ENCODE results near the gene NDUFB10.

The NDUFB10 gene

DNA sequence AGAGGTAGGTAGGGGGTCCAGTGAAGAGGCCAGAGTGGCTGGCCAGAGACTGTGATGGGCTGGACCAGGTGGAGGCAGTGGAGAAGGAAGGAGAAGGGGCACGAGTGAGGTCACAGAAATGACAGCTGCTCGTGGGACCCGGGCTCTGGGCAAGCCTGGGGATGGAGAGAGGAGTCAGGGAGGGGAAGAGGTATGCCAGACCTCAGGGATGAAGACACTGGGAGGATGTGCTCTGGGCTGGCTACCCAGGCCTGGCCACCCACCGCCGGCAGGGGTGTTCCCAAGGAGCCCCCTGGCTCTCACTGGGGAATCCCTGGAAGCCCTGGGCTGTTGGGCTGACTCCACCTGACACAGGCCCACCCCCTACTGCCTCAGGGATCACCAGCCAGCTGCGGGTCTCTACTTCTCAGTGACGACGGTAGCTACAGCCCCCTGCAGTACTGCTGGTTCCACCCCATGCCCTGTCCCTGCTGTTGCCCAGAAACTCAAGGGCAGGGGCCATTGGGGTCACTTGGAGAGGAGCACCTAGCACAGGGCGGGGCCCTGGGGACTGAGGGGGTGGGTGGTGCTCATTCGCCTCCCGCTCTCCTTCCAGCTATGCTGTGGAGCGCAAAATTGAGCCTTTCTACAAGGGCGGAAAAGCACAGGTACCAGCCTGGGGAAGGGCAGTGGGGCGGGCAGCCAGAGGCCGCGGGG, 14.3 kb downstream of the NDUFB10 start:
- no peak overlapping the region for H3K4me3 ChIP-seq (ENCODE audit: insufficient read depth, low read depth, low read length, poor library complexity, severe bottlenecking)
- H3K27me3 ChIP-seq (replicated peaks; ENCODE audit: control insufficient read depth, insufficient read depth, low read length, poor library complexity, severe bottlenecking), result no peaks in the 10 kb centered on the region

DNA sequence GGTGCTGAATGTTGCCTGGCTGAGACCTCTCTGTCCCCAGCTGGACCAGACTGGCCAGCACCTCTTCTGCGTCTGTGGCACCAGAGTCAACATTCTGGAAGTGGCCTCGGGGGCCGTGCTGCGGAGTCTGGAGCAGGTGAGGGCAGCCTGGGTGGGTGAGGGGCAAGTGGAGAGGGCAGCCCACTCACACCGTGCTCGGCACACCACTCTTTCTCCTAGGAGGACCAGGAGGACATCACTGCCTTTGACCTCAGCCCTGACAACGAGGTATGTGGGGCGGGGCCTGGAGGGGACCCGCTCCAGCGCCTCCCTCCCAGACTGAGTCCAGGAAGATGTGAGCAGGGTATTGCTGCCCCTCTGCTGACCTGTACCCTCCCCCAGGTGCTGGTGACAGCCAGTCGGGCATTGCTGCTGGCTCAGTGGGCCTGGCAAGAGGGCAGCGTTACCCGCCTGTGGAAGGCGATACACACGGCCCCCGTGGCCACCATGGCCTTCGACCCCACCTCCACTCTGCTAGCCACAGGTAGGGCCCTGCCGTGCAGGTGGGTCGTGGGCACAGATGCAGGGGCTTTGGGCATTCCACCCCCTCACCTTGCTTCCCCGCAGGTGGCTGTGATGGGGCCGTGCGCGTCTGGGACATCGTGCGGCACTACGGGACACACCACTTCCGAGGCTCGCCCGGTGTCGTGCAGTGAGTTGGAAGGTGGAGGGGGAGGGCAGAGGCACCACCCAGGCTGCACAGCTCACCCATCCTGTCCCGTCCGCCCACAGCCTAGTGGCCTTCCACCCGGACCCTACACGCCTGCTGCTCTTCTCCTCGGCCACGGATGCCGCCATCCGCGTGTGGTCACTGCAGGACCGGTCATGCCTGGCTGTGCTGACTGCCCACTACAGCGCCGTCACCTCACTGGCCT, 15.1 kb downstream of the NDUFB10 start:
- Histone ChIP-seq H3K27me3 (replicated peaks; ENCODE audit: control insufficient read depth, insufficient read depth, low read length, poor library complexity, severe bottlenecking) (no peaks in the 10 kb centered on the region), H3K27ac (ENCODE audit: insufficient read depth, low read length, poor library complexity, severe bottlenecking) (no peak overlapping the region), H3K36me3 (ENCODE audit: control insufficient read depth, insufficient read depth, low read length) (peaks cover 48% of the 10 kb centered on the region), H3K4me3 (ENCODE audit: insufficient read depth, low read depth, low read length, poor library complexity, severe bottlenecking) (no peak overlapping the region), H3K9me3 (ENCODE audit: control insufficient read depth, low read length) (no peaks in the 10 kb centered on the region), H3K4me1 (ENCODE audit: control insufficient read depth, insufficient read depth, low read length, poor library complexity, severe bottlenecking) (peaks cover 21% of the 10 kb centered on the region)
- DNase-seq, result no peak

More for the DNA sequence above, 14.3 kb downstream of the NDUFB10 start:
- Histone ChIP-seq H3K27ac (ENCODE audit: insufficient read depth, low read length, poor library complexity, severe bottlenecking) (no peak overlapping the region), H3K4me1 (ENCODE audit: control insufficient read depth, insufficient read depth, low read length, poor library complexity, severe bottlenecking) (peaks cover 17% of the 10 kb centered on the region), H3K36me3 (ENCODE audit: control insufficient read depth, insufficient read depth, low read length) (peaks cover 46% of the 10 kb centered on the region), H3K9me3 (ENCODE audit: control insufficient read depth, low read length) (no peaks in the 10 kb centered on the region)
- no peak for DNase-seq

DNA sequence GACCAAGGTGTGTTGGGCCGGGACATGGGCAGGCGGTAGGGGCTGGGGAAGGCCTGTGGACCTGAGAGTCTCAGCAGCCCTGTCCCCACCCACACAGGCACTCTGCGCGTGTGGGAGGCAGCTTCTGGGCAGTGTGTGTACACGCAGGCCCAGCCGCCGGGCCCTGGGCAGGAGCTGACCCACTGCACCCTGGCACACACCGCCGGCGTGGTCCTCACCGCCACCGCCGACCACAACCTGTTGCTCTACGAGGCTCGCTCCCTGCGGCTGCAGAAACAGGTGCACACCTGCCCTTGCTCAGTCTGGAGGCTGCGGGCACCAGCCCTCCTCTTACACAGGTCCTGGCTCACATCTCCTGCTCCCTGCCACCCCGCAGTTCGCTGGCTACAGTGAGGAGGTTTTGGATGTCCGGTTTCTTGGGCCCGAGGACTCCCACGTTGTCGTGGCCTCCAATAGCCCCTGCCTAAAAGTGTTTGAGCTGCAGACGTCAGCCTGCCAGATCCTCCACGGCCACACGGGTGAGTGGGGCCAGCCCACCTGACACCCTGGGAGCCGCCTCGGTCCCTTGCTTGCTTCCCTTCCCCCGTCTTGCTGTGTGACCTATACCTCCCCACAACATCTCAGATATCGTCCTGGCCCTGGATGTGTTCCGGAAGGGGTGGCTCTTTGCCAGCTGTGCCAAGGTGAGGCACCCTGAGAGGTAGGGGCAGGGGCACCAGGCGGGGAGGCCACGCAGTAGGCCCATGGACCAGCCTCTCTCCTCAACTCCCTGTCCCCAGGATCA, 16.3 kb downstream of the NDUFB10 start:
- Histone ChIP-seq H3K9me3 (ENCODE audit: control insufficient read depth, low read length) (no peaks in the 10 kb centered on the region), H3K4me1 (ENCODE audit: control insufficient read depth, insufficient read depth, low read length, poor library complexity, severe bottlenecking) (peaks cover 21% of the 10 kb centered on the region), H3K36me3 (ENCODE audit: control insufficient read depth, insufficient read depth, low read length) (peaks cover 48% of the 10 kb centered on the region), H3K27ac (ENCODE audit: insufficient read depth, low read length, poor library complexity, severe bottlenecking) (no peak overlapping the region), H3K4me3 (ENCODE audit: insufficient read depth, low read depth, low read length, poor library complexity, severe bottlenecking) (no peak overlapping the region), H3K27me3 (replicated peaks; ENCODE audit: control insufficient read depth, insufficient read depth, low read length, poor library complexity, severe bottlenecking) (peaks cover 3% of the 10 kb centered on the region)
- no peak for DNase-seq

DNA sequence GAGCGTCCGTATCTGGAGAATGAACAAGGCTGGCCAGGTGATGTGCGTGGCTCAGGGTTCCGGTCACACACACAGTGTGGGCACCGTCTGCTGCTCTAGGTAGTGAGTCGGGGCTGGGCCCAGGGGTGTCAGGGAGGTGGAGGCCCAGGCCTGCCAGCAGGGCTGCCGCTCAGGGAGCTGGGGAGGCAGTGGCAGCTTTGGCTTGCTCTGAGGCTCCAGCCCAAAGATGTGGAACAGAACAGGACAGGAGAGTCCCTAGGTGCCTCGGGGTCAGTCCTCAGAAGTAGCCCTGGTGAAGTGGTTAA, 16.8 kb downstream of the NDUFB10 start:
- H3K27ac ChIP-seq (ENCODE audit: insufficient read depth, low read length, poor library complexity, severe bottlenecking), result no peak overlapping the region
- no peak for DNase-seq
- no peaks in the 10 kb centered on the region for H3K9me3 ChIP-seq (ENCODE audit: control insufficient read depth, low read length)
- H3K36me3 ChIP-seq (ENCODE audit: control insufficient read depth, insufficient read depth, low read length), result peaks cover 48% of the 10 kb centered on the region
- H3K27me3 ChIP-seq (replicated peaks; ENCODE audit: control insufficient read depth, insufficient read depth, low read length, poor library complexity, severe bottlenecking), result peaks cover 8% of the 10 kb centered on the region
- no peak overlapping the region for H3K4me3 ChIP-seq (ENCODE audit: insufficient read depth, low read depth, low read length, poor library complexity, severe bottlenecking)
- H3K4me1 ChIP-seq (ENCODE audit: control insufficient read depth, insufficient read depth, low read length, poor library complexity, severe bottlenecking), result peaks cover 17% of the 10 kb centered on the region

DNA sequence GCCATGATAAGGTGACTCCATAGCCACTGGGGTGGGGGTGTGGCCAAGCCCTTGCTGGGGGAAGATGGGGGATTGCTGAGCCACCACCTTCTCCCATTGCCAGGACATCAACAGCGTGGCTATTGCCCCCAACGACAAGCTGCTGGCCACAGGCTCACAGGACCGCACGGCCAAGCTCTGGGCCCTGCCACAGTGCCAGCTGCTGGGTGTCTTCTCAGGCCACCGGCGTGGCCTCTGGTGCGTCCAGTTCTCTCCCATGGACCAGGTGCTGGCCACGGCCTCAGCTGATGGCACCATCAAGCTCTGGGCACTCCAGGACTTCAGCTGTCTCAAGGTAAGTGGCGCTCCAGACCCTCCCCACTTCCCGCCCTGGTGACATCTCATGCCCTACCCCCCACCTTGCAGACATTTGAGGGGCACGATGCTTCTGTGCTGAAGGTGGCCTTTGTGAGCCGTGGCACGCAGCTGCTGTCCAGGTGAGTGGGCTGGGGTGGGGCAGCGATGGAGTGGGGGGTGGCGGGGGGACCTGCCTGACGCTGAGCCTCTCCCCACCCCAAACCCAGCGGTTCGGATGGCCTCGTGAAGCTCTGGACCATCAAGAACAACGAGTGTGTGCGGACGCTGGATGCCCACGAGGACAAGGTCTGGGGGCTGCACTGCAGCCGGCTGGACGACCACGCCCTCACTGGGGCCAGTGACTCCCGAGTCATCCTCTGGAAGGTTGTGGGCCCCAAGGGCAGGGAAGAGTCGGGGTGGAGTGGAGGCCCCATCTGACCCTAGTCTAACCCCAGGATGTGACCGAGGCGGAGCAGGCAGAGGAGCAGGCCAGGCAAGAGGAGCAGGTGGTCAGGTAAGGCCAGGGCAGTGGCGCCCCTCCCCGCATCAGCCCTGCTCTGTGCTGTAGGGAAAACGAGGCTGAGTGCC, 17.9 kb downstream of the NDUFB10 start:
- H3K27ac ChIP-seq (ENCODE audit: insufficient read depth, low read length, poor library complexity, severe bottlenecking), result no peak overlapping the region
- H3K4me1 ChIP-seq (ENCODE audit: control insufficient read depth, insufficient read depth, low read length, poor library complexity, severe bottlenecking), result peaks cover 12% of the 10 kb centered on the region
- no peak for DNase-seq
- peaks cover 16% of the 10 kb centered on the region for H3K27me3 ChIP-seq (replicated peaks; ENCODE audit: control insufficient read depth, insufficient read depth, low read length, poor library complexity, severe bottlenecking)
- H3K36me3 ChIP-seq (ENCODE audit: control insufficient read depth, insufficient read depth, low read length), result peaks cover 48% of the 10 kb centered on the region
- H3K9me3 ChIP-seq (ENCODE audit: control insufficient read depth, low read length), result no peaks in the 10 kb centered on the region
- H3K4me3 ChIP-seq (ENCODE audit: insufficient read depth, low read depth, low read length, poor library complexity, severe bottlenecking), result no peak overlapping the region

DNA sequence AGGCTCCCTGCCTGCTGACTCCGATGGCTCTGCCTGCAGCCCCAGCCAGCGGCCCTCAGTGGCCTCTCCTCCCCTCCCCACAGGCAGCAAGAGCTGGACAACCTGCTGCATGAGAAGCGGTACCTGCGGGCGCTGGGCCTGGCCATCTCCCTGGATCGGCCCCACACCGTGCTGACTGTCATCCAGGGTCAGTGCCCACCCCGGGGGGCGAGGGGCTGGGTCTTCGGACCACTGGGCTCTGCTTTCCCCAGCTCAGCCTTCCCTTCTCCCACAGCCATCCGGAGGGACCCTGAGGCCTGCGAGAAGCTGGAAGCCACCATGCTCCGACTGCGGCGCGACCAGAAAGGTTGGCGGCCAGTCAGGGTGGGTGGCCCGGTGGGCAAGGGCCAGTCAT, 18.5 kb downstream of the NDUFB10 start:
- H3K4me1 ChIP-seq (ENCODE audit: control insufficient read depth, insufficient read depth, low read length, poor library complexity, severe bottlenecking), result peaks cover 6% of the 10 kb centered on the region
- no peak for DNase-seq
- no peak overlapping the region for H3K4me3 ChIP-seq (ENCODE audit: insufficient read depth, low read depth, low read length, poor library complexity, severe bottlenecking)
- peaks cover 48% of the 10 kb centered on the region for H3K36me3 ChIP-seq (ENCODE audit: control insufficient read depth, insufficient read depth, low read length)
- no peaks in the 10 kb centered on the region for H3K9me3 ChIP-seq (ENCODE audit: control insufficient read depth, low read length)
- no peak overlapping the region for H3K27ac ChIP-seq (ENCODE audit: insufficient read depth, low read length, poor library complexity, severe bottlenecking)
- H3K27me3 ChIP-seq (replicated peaks; ENCODE audit: control insufficient read depth, insufficient read depth, low read length, poor library complexity, severe bottlenecking), result peaks cover 16% of the 10 kb centered on the region

DNA sequence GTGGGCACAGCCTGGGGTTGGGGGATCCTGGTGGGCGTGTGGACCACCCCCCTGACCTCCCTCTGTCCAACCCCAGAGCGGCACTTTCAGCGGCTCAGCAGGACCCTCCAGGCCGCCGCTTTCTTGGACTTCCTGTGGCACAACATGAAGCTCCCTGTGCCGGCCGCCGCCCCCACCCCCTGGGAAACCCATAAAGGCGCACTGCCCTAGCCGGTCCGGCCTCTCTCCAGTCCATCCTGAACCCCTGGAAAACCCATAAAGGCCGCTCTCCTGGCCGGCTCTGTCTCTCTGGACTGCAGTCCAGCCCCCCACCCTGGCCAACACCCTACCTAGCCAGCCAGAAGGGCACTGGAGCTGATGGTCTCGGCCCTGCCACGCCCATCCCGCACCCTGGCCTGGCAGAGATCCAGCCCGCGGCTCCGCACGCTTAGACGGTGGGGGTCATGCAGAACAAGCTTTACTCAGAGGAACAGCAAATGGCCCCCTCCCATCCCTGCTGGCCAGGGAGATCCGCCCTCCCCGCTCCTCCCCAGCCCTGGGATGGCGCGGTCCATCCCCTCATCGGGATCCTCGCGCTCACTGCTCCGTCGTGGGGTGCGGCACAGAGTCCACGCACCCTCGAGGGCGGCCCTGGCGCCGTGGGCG, 19.3 kb downstream of the NDUFB10 start:
- DNase-seq, result no peak
- H3K4me3 ChIP-seq (ENCODE audit: insufficient read depth, low read depth, low read length, poor library complexity, severe bottlenecking), result no peak overlapping the region
- H3K36me3 ChIP-seq (ENCODE audit: control insufficient read depth, insufficient read depth, low read length), result peaks cover 48% of the 10 kb centered on the region
- peaks cover 16% of the 10 kb centered on the region for H3K27me3 ChIP-seq (replicated peaks; ENCODE audit: control insufficient read depth, insufficient read depth, low read length, poor library complexity, severe bottlenecking)
- H3K4me1 ChIP-seq (ENCODE audit: control insufficient read depth, insufficient read depth, low read length, poor library complexity, severe bottlenecking), result peaks cover 11% of the 10 kb centered on the region
- no peak overlapping the region for H3K27ac ChIP-seq (ENCODE audit: insufficient read depth, low read length, poor library complexity, severe bottlenecking)
- no peaks in the 10 kb centered on the region for H3K9me3 ChIP-seq (ENCODE audit: control insufficient read depth, low read length)

DNA sequence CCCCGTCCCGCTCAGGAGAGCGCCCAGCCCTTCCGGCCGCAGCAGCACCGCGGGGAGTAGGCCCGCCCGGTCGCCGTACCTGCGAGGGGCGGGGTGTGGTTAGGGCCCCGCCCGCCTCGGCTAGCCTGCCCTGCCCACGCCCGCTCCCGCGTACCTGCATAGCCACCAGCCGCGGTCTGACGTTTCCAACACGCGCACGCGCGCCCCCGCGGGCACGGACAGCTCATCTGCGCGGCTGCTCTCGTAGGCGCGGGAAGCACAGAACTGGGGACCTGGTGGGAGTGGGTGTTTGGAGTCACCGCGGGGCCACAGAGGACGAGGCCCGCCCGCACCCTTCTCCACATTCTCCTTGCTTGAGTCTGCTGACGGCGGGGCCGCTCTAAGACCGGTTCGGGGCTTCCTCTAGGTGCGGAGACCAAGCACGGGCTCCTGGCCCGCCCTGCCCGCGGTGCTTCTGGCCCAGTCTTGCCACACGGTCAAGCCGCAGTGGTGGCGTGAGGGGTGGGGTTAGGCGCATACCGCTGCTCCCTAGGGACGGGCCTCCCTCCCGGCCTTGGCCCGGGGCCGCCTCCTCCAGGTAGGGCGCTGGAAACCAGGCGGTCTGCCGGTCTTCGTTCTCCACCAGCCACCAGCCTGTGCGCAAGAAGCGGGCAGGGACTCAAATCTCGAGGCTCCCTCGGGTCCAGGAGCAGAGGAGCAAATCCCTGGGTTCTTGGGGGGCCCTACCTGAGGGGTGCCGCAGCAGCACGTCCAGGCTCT, 20.1 kb downstream of the NDUFB10 start:
- DNase-seq, result no peak

More for the DNA sequence above, 20.1 kb downstream of the NDUFB10 start:
- peaks cover 13% of the 10 kb centered on the region for H3K4me1 ChIP-seq (ENCODE audit: control insufficient read depth, insufficient read depth, low read length, poor library complexity, severe bottlenecking)
- no peaks in the 10 kb centered on the region for H3K9me3 ChIP-seq (ENCODE audit: control insufficient read depth, low read length)
- no peak overlapping the region for H3K27ac ChIP-seq (ENCODE audit: insufficient read depth, low read length, poor library complexity, severe bottlenecking)
- H3K27me3 ChIP-seq (replicated peaks; ENCODE audit: control insufficient read depth, insufficient read depth, low read length, poor library complexity, severe bottlenecking), result peaks cover 16% of the 10 kb centered on the region
- peaks cover 44% of the 10 kb centered on the region for H3K36me3 ChIP-seq (ENCODE audit: control insufficient read depth, insufficient read depth, low read length)
- H3K4me3 ChIP-seq (ENCODE audit: insufficient read depth, low read depth, low read length, poor library complexity, severe bottlenecking), result no peak overlapping the region

All from effector memory CD4-positive, alpha-beta T cell (primary cell).